ENCODE data around the gene CLCN3.

DNA sequence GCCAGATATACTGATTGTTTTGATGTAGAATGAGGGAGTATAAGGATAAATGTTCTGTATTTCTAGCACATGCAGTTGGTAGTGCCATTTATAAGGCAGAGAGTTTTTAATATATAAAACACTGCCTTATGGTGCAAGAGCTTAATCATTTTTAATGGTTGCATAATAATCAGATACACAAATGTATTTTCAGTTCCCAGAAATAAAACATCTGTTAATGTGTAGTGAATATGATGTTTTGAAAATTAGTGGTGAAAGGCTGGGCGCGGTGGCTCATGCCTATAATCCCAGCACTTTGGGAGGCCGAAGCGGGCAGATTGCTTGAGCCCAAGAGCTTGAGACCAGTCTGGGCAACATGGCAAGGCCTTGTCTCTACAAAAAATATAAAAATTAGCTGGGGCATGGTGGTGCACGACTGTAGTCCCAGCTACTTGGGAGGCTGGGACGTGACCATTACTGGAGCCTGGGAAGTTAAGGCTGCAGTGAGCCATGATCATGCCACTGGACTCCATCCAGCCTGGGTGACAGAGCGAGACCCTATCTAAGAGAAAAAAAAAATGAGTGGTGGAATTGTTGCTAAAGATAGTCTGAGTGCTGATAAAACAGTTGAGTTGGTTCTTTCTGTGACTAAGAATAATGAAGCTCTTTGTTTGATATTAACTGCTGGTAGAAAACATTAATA, 29.3 kb downstream of the CLCN3 start:
- TF ChIP-seq ESRRA (IDR thresholded peaks at IDR 0.05; ENCODE audit: low read length) = no peak
- no peak for TF ChIP-seq YBX1 (IDR thresholded peaks at IDR 0.05)
- no peak for TF ChIP-seq RFX5 (IDR thresholded peaks at IDR 0.05; ENCODE audit: low read depth, low read length)
- no peak for TF ChIP-seq POLR2AphosphoS5 (IDR thresholded peaks at IDR 0.05; ENCODE audit: low read length)
- TF ChIP-seq FOXK2 (IDR thresholded peaks at IDR 0.05) = no peak
- TF ChIP-seq MXI1 (IDR thresholded peaks at IDR 0.05; ENCODE audit: low read depth, low read length) = no peak
